Right renal cortex interstitium (tissue), 3 donors: ENCODE results near the gene HPSE. TPM values are rescaled to one million over a fixed set of nuclear protein-coding genes. Genes with fewer than 3 reads are reported as not detected.
"Not testable (repeated sequence)": the region's sequence is repeated elsewhere in the genome, so short reads cannot be mapped to it uniquely, and the experiment has no call there.

Experiments
- DNase-seq, 3 donors: peaks; one replicate each; pipeline ENCODE4 v3.0.0-alpha.2; 2013; ENCODE audit warnings: low read depth in 3 of 3, low spot score in 2 of 3
- polyA plus RNA-seq, 3 donors: library from polyadenylated mRNA; unstranded; fragments of 120-200 nt; gene quantifications; one replicate each; pipeline ENCODE4 v1.2.1, GENCODE V29; 2013; ENCODE audit not compliant: insufficient read length in 3 of 3

Gene HPSE
- polyA plus RNA-seq, 3 donors = 0.93 to 1.6 (median 1.3) TPM

GRCh38 chr4:83335701-83336100 lies 1.1 kb upstream of the HPSE start:
- DNase-seq = no peak

GRCh38 chr4:83331956-83332355 lies 2.7 kb downstream of the HPSE start:
- no peak for DNase-seq

GRCh38 chr4:83329521-83330110 lies 5.0 kb downstream of the HPSE start:
- DNase-seq = no peak

GRCh38 chr4:83328521-83329187 lies 6.0 kb downstream of the HPSE start:
- DNase-seq = no peak

DNA sequence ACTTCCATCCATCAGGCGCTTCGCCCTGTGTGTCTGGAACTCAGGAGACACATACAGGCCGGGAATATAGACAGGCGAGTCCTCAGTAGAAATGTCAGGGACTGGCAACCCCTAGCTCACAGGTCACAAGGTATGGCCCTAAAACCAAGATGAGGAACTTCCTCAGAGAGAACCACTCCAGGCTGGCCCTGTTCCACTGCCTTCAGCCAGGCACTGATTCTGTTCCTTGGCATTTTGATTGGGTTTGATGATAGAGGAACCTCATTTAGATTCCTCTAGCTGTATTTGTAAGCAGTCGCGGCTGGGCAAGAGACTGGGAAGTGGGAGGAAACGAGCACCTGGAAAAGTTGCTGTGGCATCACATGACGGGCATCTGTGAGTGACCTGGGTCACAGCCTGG lies 8.1 kb downstream of the HPSE start:
- no peak for DNase-seq

DNA sequence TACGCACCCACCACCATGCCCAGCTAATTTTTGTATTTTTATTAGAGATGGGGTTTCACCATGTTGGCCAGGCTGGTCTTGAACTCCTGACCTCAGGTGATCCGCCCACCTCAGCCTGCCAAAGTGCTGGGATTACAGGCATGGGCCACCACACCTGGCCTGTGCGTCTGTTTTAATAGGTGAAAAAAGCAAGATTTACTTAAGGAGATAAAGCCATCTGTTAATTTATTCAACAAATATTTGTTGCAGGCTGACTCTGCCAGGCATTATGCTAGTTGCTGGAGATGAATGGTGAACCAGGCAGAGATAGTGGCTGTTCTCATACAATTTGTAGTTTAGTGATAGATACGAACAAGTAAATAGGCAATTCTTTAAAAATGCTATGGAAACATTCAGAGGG lies 9.3 kb downstream of the HPSE start:
- DNase-seq = not testable (repeated sequence)

GRCh38 chr4:83323136-83323535 lies 11.5 kb downstream of the HPSE start:
- DNase-seq = no peak

DNA sequence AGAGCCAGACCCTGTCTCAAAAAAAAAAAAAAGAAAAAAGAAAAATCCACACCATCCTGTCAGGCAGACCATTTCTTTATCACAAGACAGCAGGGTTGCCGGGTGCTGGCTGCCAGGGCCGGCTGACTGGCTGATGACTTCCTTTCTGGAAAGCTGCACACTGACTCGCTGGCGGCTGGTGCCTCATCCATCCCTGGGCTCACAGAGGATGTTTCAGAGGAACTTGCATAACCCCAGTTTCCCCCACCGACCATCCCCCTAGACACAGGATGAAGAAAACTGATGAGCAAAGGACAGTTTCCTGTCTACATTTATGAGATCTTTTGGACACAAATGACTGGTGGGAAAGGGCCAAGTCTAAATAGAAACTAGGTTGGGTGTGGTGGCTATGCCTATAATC lies 14.1 kb downstream of the HPSE start:
- no peak for DNase-seq

- DNase-seq = no peak
Observed at GRCh38 chr4:83318666-83319065, 16.0 kb downstream of the HPSE start.

DNA sequence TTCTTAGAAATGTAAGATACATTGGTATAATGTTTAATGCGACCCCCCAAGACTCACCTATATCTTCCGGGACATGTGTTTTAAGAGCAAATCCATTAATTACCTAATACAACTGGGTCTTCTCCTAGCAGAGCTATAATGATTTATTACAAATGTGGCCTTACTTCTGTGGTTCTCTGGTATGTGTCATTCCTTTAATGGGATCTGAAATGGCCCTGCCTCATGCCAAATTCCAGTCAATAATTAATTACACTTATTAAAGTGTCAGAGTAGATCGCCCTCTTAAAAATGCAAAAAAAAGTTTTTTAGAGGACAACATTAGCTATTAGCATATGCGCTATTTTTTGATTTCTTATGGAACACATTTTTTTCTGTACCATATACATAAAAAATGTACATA lies 17.0 kb downstream of the HPSE start:
- no peak for DNase-seq

DNA sequence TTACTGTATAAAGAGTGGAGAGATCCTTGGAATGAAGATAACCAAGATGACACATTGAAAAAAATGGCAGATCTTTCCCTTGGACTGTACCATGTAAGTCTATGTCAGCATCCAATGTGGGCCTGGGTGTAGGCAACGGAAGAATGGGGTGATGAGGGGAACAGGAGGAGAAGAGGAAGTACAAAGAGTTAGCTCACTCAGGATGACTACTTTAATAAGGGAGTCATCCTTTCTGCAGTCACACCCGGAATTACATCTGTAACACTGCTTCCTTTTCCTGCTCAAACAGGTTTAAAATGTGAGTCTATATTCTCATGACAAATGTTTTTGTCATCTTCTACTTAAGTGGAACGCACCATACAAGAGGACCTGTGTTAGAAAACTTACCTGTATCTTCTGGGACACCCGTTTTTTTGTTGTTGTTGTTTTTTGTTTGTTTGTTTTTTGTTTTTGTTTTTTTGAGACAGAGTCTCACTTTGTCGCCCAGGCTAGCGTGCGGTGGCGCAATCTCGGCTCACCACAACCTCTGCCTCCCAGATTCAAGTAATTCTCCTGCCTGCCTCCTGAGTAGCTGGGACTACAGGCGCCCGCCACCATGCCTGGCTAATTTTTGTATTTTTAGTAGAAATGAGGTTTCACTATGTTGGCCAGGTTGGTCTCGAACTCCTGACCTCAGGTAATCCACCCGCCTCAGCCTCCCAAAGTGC lies 18.0 kb downstream of the HPSE start:
- DNase-seq = no peak

- DNase-seq = no peak
Observed at GRCh38 chr4:83315341-83315870, 19.2 kb downstream of the HPSE start.

GRCh38 chr4:83308672-83309071 lies 26.0 kb downstream of the HPSE start:
- DNase-seq = no peak

DNA sequence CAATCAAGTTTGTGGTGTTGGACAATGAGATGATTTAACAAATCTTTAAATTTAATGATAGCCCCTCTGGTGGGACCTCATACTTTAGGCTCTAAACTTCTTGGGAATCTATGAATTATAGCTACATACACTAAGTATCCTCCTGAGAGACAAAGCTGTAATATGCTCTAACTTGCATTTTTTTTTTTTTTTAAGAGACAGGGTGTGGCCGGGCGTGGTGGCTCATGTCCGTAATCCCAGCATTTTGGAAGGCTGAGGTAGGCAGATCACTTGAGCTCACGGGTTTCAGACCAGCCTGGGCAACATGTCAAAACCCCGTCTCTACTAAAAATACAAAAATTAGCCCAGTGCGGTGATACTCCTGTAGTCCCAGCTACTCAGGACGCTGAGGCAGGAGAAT lies 26.7 kb downstream of the HPSE start:
- DNase-seq = no peak

DNA sequence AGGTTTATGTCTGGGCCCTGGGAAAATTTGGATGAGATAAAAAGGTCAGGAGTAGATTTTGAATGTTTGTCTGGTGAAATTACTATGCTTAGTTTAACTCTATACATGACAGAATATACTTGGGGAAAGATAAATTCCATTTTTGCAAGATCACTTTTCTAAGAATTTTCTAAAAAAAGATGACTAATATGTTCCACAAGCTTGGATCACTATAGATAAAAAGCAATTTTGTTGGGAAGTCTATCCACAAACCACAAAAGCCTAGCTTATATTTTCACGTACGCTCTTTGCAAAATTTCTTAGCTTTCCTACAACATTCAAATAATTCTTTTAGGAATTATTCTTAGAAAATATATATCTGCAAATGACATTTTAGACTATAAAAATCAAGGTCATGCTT lies 29.5 kb downstream of the HPSE start:
- no peak for DNase-seq

DNA sequence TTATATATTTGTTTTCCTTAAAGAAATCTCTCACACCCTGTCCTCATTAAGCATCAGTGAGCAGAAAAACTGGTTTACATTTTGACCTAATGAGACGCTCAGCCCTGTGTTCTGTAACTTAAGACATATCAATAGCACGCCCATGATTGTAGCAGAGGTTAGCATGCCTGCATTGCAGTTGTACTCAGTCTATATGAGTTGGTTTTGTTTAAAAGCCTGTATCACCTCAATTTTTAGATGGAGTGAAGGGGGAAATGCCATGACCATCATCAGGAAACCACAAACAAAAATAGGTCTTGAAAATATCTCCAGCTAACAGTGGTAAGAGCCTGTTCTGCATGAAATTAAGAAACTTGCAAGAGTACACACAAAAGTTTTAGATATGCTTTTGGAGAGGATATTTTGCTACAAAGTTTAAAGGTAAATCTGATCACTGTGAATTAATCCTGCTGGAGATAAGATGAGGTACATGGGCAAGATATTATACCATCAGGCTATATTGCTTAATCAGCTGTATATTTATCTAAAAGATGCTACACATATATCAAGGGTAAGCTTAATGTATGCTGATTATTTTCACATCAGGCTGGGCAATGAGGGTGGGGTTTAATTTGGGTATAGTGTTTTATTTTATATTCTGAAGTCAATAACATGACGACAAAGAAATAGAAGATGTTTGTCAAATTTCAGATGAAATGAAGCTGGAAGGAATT lies 36.9 kb downstream of the HPSE start:
- no peak for DNase-seq

DNA sequence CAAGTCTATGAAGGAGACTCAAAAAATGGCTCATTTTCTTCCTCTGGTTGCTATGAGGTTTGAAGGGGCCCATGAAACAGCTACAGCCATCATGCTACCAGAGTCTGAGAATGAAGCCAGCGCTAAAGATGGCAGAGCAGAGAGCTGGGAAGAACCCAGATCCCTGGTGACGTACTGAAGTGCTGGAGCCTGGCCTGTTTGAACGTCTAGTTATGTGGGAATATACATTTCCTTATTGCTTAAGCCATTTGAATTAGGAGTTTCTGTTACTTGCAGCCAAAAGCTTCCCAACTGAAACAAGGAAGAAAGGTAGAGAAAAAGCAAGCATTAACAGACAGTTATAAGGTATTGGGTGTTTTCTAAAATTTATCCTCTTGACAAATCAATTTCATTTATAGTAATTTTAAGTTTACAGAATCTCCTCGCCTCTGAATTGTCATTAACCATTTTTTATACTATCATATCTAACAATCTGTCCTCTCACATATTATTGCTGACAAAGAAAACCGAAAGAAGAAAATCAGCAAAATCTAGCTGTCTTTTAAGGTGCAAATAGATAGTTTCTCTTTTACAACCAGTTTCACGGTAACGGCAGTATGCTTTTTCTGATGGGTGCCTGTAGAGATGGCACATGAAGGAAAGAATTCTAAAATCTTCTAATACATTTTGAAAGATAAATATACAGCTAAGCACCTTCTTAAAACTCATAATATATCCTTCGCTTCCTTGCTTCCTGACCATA lies 41.2 kb downstream of the HPSE start:
- DNase-seq = no peak

DNA sequence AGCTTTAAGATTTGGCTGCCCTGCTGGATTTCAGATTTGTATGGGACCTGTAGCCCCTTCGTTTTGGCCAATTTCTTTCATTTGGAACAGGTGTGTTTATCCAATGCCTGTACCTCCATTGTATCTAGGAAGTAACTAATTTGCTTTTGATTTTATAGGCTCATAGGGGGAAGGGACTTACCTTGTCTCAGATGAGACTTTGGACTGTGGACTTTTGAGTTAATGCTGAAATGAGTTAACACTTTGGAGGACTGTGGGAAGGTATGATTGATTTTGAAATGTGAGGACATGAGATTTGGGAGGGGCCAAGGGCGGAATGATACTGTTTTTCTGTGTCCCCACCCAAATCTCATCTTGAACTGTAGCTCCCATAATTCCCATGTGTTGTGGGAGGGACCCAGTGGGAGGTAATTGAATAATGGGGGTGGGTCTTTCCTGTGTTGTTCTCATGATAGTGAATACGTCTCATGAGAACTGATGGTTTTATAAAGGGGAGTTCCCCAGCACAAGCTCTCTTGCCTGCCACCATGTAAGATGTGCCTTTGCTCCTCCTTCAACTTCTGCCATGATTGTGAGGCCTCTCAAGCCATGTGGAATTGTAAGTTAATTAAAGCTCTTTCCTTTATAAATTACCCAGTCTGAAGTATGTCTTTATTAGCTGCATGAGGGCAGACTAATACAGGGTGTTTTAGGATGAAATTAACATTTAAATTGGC lies 44.4 kb downstream of the HPSE start:
- not testable (repeated sequence) for DNase-seq

DNA sequence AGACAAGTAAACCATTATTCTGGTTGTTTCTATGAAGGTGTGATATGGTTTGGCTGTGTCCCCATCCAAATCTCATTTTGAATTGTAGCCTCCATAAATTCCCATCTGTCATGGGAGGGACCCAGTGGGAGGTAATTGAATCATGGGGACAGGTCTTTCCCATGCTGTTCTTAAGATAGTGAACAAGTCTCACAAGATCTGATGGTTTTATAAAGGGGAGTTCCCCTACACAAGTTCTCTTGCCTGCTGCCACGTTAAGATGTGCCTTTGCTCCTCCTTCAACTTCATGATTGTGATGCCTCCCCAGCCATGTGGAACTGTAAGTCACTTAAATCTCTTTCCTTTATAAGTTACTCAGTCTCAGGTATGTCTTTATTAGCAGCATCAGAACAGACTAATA lies 46.3 kb downstream of the HPSE start:
- DNase-seq = not testable (repeated sequence)

GRCh38 chr4:83285055-83285407 lies 49.6 kb downstream of the HPSE start:
- DNase-seq = peak; percentile 27 to 45 (median 33)
